ENCODE data around the gene PRKAG1. TPM values are rescaled to one million over a fixed set of nuclear protein-coding genes. Genes with fewer than 3 reads are reported as not detected.

The PRKAG1 gene
- total RNA-seq, 1 experiment from 2014 or later, result 57.3 TPM

- intact Hi-C loops (cut with micrococcal nuclease; ENCODE audit: unreplicated experiment) (no loop called here), in situ Hi-C loops (cut with HindIII; ENCODE audit: low pct_unique_long_range_greater_than_20kb, low sequenced_read_pairs) (no loop called here)
- BruUV-seq (replicated peaks), result no TSS peak
- peaks cover 18% of the 10 kb centered on the region for H3K27me3 ChIP-seq (ENCODE audit: control insufficient read depth, insufficient read depth, low read length)
- peak; percentile 56 for ATAC-seq
- H3K36me3 ChIP-seq (ENCODE audit: control insufficient read depth, insufficient read depth, low read length), result no peaks in the 10 kb centered on the region
- no peaks in the 10 kb centered on the region for H3K9me3 ChIP-seq (ENCODE audit: control insufficient read depth, insufficient read depth, low read depth, low read length)
- peak overlapping the region; percentile 8 to 31; a peak in 3 of 4 replicates for H3K4me3 ChIP-seq (ENCODE audit: low read depth in 2 of 2, low read length in 2 of 2)
- DNase-seq (ENCODE audit: low read depth, low spot score), result no peak
- ChIA-PET CTCF (interaction anchor here (0.7 to 1.2 kb wide), 3 partner anchors 13 to 129 kb away, joined by 3 to 7 read pairs (median 5); partner anchors contain the start of gene DDX23), POLR2A (interaction anchor here (0.6 kb wide), 1 partner anchor 784 kb away, joined by 10 read pairs; no protein-coding TSS in a partner anchor)
- no peak for TF ChIP-seq SIN3A (IDR thresholded peaks at IDR 0.05; ENCODE audit: borderline replicate concordance, insufficient read depth, low read depth, low read length)
- TF ChIP-seq, protein P1, sequence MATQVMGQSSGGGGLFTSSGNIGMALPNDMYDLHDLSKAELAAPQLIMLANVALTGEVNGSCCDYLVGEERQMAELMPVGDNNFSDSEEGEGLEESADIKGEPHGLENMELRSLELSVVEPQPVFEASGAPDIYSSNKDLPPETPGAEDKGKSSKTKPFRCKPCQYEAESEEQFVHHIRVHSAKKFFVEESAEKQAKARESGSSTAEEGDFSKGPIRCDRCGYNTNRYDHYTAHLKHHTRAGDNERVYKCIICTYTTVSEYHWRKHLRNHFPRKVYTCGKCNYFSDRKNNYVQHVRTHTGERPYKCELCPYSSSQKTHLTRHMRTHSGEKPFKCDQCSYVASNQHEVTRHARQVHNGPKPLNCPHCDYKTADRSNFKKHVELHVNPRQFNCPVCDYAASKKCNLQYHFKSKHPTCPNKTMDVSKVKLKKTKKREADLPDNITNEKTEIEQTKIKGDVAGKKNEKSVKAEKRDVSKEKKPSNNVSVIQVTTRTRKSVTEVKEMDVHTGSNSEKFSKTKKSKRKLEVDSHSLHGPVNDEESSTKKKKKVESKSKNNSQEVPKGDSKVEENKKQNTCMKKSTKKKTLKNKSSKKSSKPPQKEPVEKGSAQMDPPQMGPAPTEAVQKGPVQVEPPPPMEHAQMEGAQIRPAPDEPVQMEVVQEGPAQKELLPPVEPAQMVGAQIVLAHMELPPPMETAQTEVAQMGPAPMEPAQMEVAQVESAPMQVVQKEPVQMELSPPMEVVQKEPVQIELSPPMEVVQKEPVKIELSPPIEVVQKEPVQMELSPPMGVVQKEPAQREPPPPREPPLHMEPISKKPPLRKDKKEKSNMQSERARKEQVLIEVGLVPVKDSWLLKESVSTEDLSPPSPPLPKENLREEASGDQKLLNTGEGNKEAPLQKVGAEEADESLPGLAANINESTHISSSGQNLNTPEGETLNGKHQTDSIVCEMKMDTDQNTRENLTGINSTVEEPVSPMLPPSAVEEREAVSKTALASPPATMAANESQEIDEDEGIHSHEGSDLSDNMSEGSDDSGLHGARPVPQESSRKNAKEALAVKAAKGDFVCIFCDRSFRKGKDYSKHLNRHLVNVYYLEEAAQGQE (IDR thresholded peaks at IDR 0.05; ENCODE audit: insufficient read depth in 1 of 2, low read depth in 2 of 2, low read length in 1 of 2), result no peak
- no peak for TF ChIP-seq TCF7L2 (IDR thresholded peaks at IDR 0.05; ENCODE audit: low read depth, low read length)
- TF ChIP-seq, protein P2, sequence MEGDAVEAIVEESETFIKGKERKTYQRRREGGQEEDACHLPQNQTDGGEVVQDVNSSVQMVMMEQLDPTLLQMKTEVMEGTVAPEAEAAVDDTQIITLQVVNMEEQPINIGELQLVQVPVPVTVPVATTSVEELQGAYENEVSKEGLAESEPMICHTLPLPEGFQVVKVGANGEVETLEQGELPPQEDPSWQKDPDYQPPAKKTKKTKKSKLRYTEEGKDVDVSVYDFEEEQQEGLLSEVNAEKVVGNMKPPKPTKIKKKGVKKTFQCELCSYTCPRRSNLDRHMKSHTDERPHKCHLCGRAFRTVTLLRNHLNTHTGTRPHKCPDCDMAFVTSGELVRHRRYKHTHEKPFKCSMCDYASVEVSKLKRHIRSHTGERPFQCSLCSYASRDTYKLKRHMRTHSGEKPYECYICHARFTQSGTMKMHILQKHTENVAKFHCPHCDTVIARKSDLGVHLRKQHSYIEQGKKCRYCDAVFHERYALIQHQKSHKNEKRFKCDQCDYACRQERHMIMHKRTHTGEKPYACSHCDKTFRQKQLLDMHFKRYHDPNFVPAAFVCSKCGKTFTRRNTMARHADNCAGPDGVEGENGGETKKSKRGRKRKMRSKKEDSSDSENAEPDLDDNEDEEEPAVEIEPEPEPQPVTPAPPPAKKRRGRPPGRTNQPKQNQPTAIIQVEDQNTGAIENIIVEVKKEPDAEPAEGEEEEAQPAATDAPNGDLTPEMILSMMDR (IDR thresholded peaks at IDR 0.05), result peak; percentile 70
- no peak for TF ChIP-seq POLR2AphosphoS5 (IDR thresholded peaks at IDR 0.05; ENCODE audit: low read depth, low read length)
- H3K27ac ChIP-seq (ENCODE audit: low read length), result no peak overlapping the region
- H3K4me1 ChIP-seq (ENCODE audit: control insufficient read depth, insufficient read depth, low read length), result peaks cover 9% of the 10 kb centered on the region
Observed at GRCh38 chr12:48980953-48981756, 37.4 kb downstream of the PRKAG1 start.

- Histone ChIP-seq H3K9me3 (ENCODE audit: control insufficient read depth, insufficient read depth, low read depth, low read length) (no peaks in the 10 kb centered on the region), H3K27me3 (ENCODE audit: control insufficient read depth, insufficient read depth, low read length) (peaks cover 18% of the 10 kb centered on the region), H3K4me3 (ENCODE audit: low read depth in 2 of 2, low read length in 2 of 2) (peak overlapping the region in 1 of 2 experiments; percentile 31; a peak in 1 of 4 replicates), H3K27ac (ENCODE audit: low read length) (no peak overlapping the region), H3K4me1 (ENCODE audit: control insufficient read depth, insufficient read depth, low read length) (peaks cover 9% of the 10 kb centered on the region), H3K36me3 (ENCODE audit: control insufficient read depth, insufficient read depth, low read length) (no peaks in the 10 kb centered on the region)
- BruUV-seq (replicated peaks), result no TSS peak
- TF ChIP-seq POLR2AphosphoS5 (IDR thresholded peaks at IDR 0.05; ENCODE audit: low read depth, low read length) (no peak), TCF7L2 (IDR thresholded peaks at IDR 0.05; ENCODE audit: low read depth, low read length) (no peak), SIN3A (IDR thresholded peaks at IDR 0.05; ENCODE audit: borderline replicate concordance, insufficient read depth, low read depth, low read length) (no peak)
- TF ChIP-seq, protein P2 (IDR thresholded peaks at IDR 0.05), result no peak
- TF ChIP-seq, protein P1 (IDR thresholded peaks at IDR 0.05; ENCODE audit: insufficient read depth in 1 of 2, low read depth in 2 of 2, low read length in 1 of 2), result no peak
- POLR2A ChIA-PET, result interaction anchor here (0.6 kb wide), 1 partner anchor 785 kb away, joined by 10 read pairs; no protein-coding TSS in a partner anchor
- peak; percentile 7; the same call in 1 of the 2 replicates for ATAC-seq
- CTCF ChIA-PET, result interaction anchor here (1.2 kb wide), 1 partner anchor 14 kb away, joined by 5 read pairs; no protein-coding TSS in a partner anchor
- no peak for DNase-seq (ENCODE audit: low read depth, low spot score)
- intact Hi-C loops (cut with micrococcal nuclease; ENCODE audit: unreplicated experiment), result no loop called here
- in situ Hi-C loops (cut with HindIII; ENCODE audit: low pct_unique_long_range_greater_than_20kb, low sequenced_read_pairs), result no loop called here
Observed at GRCh38 chr12:48980389-48980952, 38.1 kb downstream of the PRKAG1 start.

Measured in Panc1 (cell line).